Heart left ventricle (tissue), 13 donors: ENCODE results near the gene SCNN1G.

Source experiments
- POLR2A ChIP-seq, 2 donors: fragments of 450-650 bp; IDR thresholded peaks; one replicate each; pipeline ENCODE4 v1.6.1; 2017; ENCODE audit warnings: antibody characterized with exemption in 2 of 2, mild to moderate bottlenecking in 2 of 2, moderate library complexity in 2 of 2
- TF ChIP-seq, protein P1 (sequence below), 12 donors: fragments of 200-600 bp; sonication (generic) in 4 of 12; IDR thresholded peaks; one replicate each; pipeline versions ENCODE4 v1.5.0 to v1.8.0; 2018 to 2022; ENCODE audit warnings: antibody characterized with exemption in 12 of 12, mild to moderate bottlenecking in 5 of 12
- donor health status: ischemic (EF 13 %, LVEDD 7.1; RV severe dilation, severe dysfunction).
- donor health status: DM: no; HTN: yes; CAD: no.
- donor health status: DM: no; HTN: no; CAD: no.
- donor health status: ischemic (EF 25% LVEDD 6.9; RV normal size, moderate dysfunction).
- donor health status: ischemic (EF 25% LVEDD 5.7; RV mildly dilated, moderate dysfunction).
- donor health status: ischemic (EF 35%, LVEDD 5.7; RV mildly dilated, moderate dysfunction).
- donor health status: nonischemic (EF 11% LVEDD 7.7; RV severe dilation, severe dysfunction).
- donor health status: DM: yes; HTN: yes; CAD: no.
- donor health status: PGD.
- donor health status: ischemic (EF 29% LVEDD 5.4; RV normal size, mild dysfunction).
- donor health status: nonischemic (EF 23%, LVEDD 6.1; RV moderate dilation, normal function).

DNA sequence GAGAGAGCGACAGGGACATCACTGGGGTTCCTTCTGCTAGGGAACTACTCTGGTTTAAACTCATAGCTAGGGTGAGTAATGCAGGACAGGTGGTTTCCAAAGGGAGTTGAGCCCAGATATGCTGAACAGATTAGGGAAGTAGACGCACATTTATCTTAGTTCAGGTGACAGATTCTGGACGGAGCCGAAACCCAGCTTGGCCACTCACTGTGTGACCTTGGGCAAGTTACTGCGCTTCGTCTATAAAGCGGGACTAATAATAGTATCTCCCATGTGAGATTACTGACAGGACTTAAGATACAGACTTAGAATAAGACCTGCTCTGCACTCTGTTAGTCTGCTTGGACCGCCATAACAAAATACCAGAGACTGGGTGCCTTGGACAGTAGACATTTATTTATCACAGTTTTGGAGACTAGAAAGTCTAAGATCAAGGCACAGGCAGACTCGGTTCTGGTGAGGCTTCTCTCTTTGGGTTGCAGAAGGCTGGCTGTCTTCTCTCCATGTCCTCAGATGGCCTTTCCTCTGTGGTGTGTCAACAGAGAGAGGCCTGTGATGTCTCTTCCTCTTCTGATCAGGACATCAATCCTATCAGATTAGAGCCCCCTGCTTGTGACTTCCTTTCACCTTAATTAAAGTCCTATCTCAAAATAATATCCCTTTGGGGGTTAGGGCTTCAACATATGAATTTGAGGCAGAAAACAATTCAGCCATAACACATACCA is 12.1 kb downstream of the SCNN1G start:
- no peak for TF ChIP-seq POLR2A (IDR thresholded peaks at IDR 0.05)
- TF ChIP-seq, protein P1, sequence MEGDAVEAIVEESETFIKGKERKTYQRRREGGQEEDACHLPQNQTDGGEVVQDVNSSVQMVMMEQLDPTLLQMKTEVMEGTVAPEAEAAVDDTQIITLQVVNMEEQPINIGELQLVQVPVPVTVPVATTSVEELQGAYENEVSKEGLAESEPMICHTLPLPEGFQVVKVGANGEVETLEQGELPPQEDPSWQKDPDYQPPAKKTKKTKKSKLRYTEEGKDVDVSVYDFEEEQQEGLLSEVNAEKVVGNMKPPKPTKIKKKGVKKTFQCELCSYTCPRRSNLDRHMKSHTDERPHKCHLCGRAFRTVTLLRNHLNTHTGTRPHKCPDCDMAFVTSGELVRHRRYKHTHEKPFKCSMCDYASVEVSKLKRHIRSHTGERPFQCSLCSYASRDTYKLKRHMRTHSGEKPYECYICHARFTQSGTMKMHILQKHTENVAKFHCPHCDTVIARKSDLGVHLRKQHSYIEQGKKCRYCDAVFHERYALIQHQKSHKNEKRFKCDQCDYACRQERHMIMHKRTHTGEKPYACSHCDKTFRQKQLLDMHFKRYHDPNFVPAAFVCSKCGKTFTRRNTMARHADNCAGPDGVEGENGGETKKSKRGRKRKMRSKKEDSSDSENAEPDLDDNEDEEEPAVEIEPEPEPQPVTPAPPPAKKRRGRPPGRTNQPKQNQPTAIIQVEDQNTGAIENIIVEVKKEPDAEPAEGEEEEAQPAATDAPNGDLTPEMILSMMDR (IDR thresholded peaks at IDR 0.05) = no peak
